ENCODE results near the gene DPYD.

DNA sequence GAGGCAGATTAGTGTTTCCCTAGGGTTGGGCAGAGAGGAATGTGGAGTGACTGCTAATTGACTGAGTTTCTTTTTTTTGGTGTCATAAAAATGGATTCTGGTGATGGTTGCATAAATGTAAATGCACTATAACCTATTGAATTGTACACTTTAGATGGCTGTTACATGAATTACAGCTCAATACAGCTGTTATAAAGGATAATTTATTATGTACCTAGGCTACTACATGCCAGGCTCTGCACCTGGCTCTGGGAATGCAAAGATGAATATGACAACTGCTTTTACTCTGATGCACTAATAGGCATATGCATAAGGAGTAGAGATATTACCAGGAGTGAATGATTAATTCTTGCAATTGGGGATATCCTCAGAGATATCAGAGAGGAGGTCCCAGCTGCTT lies 854.0 kb downstream of the DPYD start:
- TF ChIP-seq POLR2A (IDR thresholded peaks at IDR 0.05) (no peak), POLR2AphosphoS5 (IDR thresholded peaks at IDR 0.05) (no peak)
- TF ChIP-seq, protein P1, sequence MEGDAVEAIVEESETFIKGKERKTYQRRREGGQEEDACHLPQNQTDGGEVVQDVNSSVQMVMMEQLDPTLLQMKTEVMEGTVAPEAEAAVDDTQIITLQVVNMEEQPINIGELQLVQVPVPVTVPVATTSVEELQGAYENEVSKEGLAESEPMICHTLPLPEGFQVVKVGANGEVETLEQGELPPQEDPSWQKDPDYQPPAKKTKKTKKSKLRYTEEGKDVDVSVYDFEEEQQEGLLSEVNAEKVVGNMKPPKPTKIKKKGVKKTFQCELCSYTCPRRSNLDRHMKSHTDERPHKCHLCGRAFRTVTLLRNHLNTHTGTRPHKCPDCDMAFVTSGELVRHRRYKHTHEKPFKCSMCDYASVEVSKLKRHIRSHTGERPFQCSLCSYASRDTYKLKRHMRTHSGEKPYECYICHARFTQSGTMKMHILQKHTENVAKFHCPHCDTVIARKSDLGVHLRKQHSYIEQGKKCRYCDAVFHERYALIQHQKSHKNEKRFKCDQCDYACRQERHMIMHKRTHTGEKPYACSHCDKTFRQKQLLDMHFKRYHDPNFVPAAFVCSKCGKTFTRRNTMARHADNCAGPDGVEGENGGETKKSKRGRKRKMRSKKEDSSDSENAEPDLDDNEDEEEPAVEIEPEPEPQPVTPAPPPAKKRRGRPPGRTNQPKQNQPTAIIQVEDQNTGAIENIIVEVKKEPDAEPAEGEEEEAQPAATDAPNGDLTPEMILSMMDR (IDR thresholded peaks at IDR 0.05) = no peak

Measured in sigmoid colon (tissue), 4 donors.